Measurements from ENCODE around the gene FTSJ1. TPM values are rescaled to one million over a fixed set of nuclear protein-coding genes. Genes with fewer than 3 reads are reported as not detected.
A peak's percentile ranks its signal among the peaks of the same experiment; 100 is the strongest.
"Not testable (repeated sequence)": the region's sequence is repeated elsewhere in the genome, so short reads cannot be mapped to it uniquely, and the experiment has no call there.

The FTSJ1 gene
- 102 and 118 TPM in 2 replicates for total RNA-seq (2014; rRNA removed; shearing (Covaris generic))

- peak; percentile 91 for DNase-seq (ENCODE audit: low spot score)
Measured at GRCh38 chrX:48475774-48476577, at the start of gene FTSJ1. Gene FTSJ1, plus strand, starts transcription at chrX:48476199. Its CDS starts 1,849 bp downstream, at chrX:48478048.

GRCh38 chrX:48427027-48427716 is 48.8 kb upstream of the FTSJ1 start:
- DNase-seq (ENCODE audit: low spot score) = not testable (repeated sequence)

GRCh38 chrX:48429606-48430005 is 46.4 kb upstream of the FTSJ1 start:
- not testable (repeated sequence) for DNase-seq (ENCODE audit: low spot score)

- not testable (repeated sequence) for DNase-seq (ENCODE audit: low spot score)
Measured at GRCh38 chrX:48430166-48430565, 45.8 kb upstream of the FTSJ1 start.

- DNase-seq (ENCODE audit: low spot score) = not testable (repeated sequence)
Measured at GRCh38 chrX:48433713-48434112, 42.3 kb upstream of the FTSJ1 start.

GRCh38 chrX:48447201-48447600 is 28.8 kb upstream of the FTSJ1 start:
- DNase-seq (ENCODE audit: low spot score) = not testable (repeated sequence)

GRCh38 chrX:48450076-48450475 is 25.9 kb upstream of the FTSJ1 start:
- DNase-seq (ENCODE audit: low spot score) = no peak

GRCh38 chrX:48451708-48452107 is 24.3 kb upstream of the FTSJ1 start:
- DNase-seq (ENCODE audit: low spot score) = no peak

- DNase-seq (ENCODE audit: low spot score) = no peak
Measured at GRCh38 chrX:48456628-48457331, 19.2 kb upstream of the FTSJ1 start.

- no peak for DNase-seq (ENCODE audit: low spot score)
Measured at GRCh38 chrX:48458711-48459110, 17.3 kb upstream of the FTSJ1 start.

GRCh38 chrX:48459483-48459882 is 16.5 kb upstream of the FTSJ1 start:
- no peak for DNase-seq (ENCODE audit: low spot score)

GRCh38 chrX:48460031-48460430 is 16.0 kb upstream of the FTSJ1 start:
- no peak for DNase-seq (ENCODE audit: low spot score)

- DNase-seq (ENCODE audit: low spot score) = no peak
Measured at GRCh38 chrX:48460606-48461005, 15.4 kb upstream of the FTSJ1 start.

- no peak for DNase-seq (ENCODE audit: low spot score)
Measured at GRCh38 chrX:48461830-48462229, 14.2 kb upstream of the FTSJ1 start.

GRCh38 chrX:48465336-48465933 is 10.6 kb upstream of the FTSJ1 start:
- DNase-seq (ENCODE audit: low spot score) = no peak

- no peak for DNase-seq (ENCODE audit: low spot score)
Measured at GRCh38 chrX:48466696-48467095, 9.3 kb upstream of the FTSJ1 start.

GRCh38 chrX:48467281-48467761 is 8.7 kb upstream of the FTSJ1 start:
- no peak for DNase-seq (ENCODE audit: low spot score)

GRCh38 chrX:48468247-48468671 is 7.7 kb upstream of the FTSJ1 start:
- DNase-seq (ENCODE audit: low spot score) = peak; percentile 28

- DNase-seq (ENCODE audit: low spot score) = no peak
Measured at GRCh38 chrX:48468693-48469691, 7.0 kb upstream of the FTSJ1 start.

- DNase-seq (ENCODE audit: low spot score) = no peak
Measured at GRCh38 chrX:48470110-48470832, 5.7 kb upstream of the FTSJ1 start, which contains the start of gene SLC38A5. Gene SLC38A5, minus strand, starts transcription at chrX:48470260. Its CDS starts 2,336 bp downstream, at chrX:48467924.
